ENCODE measurements around the gene GALNT5.
"Not testable (repeated sequence)": the region's sequence is repeated elsewhere in the genome, so short reads cannot be mapped to it uniquely, and the experiment has no call there.

The GALNT5 gene

DNA sequence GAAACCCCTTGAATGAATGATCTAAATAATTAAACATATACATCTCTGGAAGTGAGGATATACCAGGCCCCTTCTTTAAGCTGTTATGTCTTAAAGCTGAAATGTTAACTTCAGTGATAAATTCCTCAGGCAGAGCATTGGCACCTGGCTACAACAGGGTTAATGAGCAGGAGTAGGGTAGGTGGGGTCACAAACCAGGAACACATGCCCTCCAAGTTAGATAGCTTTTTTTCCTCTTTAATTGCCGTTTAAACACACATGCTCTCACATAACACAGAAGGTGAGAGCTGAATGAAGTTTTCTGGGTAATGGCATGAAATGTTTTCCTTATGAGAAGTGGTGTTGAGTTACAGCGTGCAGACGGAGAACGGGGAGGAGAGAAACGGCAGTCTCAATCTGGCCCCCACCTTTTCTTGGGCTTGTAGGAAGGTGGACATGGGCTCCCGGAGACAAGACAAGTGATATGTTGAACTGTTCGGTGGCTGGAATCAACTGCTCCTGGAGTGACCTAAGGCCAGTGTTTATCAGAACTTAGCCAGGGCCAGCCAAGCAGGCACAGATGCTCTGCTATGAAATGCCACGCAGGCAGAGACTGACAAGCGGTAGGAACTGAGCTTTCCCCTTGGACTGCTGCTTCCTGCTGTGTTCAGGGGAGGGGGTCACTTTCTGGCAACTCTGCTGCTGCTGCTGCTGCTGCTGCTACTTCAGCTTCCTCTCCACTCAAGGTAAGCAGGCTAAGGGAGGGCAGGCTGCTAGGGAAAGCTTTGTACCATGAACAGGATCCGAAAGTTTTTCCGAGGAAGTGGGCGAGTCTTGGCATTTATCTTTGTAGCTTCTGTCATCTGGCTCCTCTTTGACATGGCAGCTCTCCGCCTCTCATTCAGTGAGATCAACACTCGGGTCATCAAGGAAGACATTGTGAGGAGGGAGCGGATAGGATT, at the start of gene GALNT5:
TSS of gene GALNT5 (plus strand) at position 394 of the 941 bp plus-strand sequence. CDS start at position 772, 378 bp downstream.
- DNase-seq, result peak; percentile 65

DNA sequence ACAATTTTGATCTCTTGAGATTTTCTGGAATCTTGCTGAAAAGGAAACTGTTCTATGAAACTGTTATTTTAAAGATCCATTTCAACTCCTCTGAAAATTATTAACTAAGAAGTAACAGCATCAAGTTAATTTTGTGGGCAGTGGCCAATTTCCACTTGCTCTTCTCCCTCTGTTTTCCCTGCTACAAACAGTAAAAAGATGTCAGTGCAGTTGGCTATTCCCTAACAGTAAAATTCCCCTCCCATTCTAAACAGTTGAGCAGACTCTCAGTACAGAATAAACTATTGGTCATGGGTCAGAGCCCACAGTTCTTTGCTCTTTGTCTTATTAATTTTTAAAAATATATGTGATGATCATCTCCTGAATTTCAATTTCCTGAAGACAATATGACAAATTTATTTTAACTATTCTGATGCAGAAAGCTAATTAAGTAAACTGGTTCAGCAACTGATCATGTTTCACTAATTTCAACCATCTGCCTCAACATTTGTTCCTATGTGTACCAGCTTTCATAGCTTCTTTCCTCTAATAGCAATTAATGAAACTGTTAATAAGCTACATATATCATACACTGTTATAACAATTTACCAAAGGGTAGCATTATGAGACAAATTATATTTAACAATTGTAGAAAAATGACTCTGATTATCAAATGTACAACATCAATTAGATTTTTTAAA, 41.1 kb upstream of the GALNT5 start:
- no peak for DNase-seq

DNA sequence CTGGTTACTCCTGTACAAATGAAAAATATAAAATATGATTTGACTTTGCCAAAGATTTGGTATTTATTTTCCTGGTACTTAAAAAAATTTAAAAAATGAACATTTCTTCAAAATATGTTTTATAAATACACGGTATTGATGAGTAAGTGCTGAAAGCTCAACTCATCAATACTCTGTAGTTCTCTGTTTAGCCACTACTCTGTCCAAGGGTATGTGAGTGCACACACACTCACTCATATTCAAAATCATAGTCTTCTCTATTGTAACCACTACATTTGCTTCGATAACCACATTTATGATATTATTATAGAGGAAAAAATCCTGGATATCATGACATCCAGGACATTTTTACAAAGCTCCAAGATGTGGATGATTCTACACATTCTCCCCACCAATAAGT, 40.1 kb upstream of the GALNT5 start:
- no peak for DNase-seq

DNA sequence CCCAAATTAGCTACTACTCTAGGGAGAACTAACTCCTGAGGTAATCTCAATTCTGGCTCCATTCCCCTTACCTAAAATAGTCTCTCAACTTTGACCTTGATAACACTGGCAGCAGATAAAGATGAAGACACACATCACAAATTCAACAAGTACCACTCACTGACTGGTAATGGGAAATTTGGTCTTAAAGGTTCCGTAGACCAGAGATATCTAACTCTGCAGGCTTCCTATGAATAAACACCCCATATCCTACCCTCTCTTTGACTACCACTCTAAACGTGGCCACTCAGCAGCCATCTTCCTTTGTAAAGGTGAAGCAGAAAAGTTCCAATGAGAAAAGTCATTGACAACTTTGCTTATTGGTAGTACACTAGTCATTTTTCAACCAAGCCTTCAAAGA, 38.6 kb upstream of the GALNT5 start:
- DNase-seq, result no peak

GRCh38 chr2:157220502-157220901, 37.0 kb upstream of the GALNT5 start:
- no peak for DNase-seq

GRCh38 chr2:157221394-157221988, 36.0 kb upstream of the GALNT5 start:
- no peak for DNase-seq

GRCh38 chr2:157223624-157224205, 33.8 kb upstream of the GALNT5 start:
- DNase-seq, result no peak

DNA sequence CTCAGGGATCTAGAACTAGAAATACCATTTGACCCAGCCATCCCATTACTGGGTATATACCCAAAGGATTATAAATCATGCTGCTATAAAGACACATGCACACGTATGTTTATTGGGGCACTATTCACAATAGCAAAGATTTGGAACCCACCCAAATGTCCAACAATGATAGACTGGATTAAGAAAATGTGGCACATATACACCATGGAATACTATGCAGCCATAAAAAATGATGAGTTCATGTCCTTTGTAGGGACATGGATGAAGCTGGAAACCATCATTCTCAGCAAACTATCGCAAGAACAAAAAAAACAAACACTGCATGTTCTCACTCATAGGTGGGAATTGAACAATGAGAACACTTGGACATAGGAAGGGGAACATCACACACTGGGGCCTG, 33.1 kb upstream of the GALNT5 start:
- DNase-seq, result not testable (repeated sequence)

- no peak for DNase-seq
These were observed 29.9 kb upstream of the GALNT5 start for GRCh38 chr2:157227592-157227991.

DNA sequence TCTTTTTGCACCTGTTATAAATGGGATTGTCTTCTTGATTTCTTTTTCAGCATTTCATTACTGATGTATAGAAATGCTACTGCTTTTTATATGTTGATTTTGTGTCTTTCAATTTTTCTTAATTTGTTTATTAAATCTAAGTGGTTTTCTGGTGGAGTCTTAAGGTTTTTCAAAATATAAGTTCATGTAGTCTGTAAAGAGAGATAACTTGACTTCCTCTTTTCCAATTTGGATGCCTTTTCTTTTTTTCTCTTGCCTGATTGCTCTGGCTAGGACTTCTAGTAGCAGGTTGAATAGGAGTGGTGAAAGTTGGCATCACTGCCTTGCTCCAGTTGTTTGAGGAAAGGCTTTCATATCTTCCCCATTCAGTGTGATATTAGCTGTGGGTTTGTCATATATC, 28.6 kb upstream of the GALNT5 start:
- DNase-seq, result no peak

DNA sequence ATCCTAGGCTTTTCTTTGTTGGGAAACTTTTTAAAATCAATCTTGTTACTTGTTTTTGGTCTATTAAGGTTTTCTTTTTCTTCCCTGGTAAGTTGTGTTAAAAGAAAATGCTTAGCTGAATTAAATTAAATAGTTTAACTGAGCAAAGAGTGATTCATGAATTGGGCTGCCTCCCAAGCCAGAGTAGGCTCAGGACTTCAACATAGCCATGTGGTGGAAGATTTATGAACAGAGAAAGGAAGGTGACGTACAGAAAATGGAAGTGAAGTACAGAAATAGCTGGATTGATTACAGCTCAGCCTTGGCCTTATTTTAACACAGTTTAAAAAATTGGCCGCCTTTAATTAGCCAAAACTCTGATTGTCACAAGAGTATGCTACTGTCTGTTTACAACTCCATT, 27.9 kb upstream of the GALNT5 start:
- DNase-seq, result peak; percentile 96

GRCh38 chr2:157231476-157231875, 26.0 kb upstream of the GALNT5 start:
- DNase-seq, result peak; percentile 26

- DNase-seq, result peak; percentile 96
These were observed 24.0 kb upstream of the GALNT5 start for GRCh38 chr2:157233506-157233905.

- DNase-seq, result no peak
These were observed 21.1 kb upstream of the GALNT5 start for GRCh38 chr2:157236404-157236803.

GRCh38 chr2:157238296-157238695, 19.2 kb upstream of the GALNT5 start:
- DNase-seq, result no peak

DNA sequence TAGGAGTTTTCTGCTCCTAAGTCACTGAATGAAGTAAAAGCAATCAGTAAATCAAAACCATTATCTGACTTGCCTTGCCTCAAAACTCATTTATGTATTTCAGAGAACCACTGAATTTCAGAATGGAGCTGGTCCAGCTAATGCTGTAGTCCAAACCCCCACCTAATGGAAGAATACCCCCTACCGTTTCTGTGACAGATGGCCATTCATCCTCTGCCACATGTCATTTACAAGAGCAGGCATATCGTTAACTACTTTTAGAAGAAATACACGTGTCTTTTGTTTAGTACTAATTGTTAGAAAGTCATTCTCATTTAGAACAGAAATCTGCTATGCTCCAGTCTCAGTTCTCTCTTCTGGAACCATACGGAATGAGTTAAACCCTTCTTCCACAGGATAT, 12.8 kb upstream of the GALNT5 start:
- DNase-seq, result no peak

- no peak for DNase-seq
These were observed 12.2 kb upstream of the GALNT5 start for GRCh38 chr2:157245144-157245840.

- DNase-seq, result peak; percentile 95
These were observed 11.4 kb upstream of the GALNT5 start for GRCh38 chr2:157245846-157246764.

GRCh38 chr2:157246765-157247407, 10.6 kb upstream of the GALNT5 start:
- no peak for DNase-seq

GRCh38 chr2:157250836-157251235, 6.7 kb upstream of the GALNT5 start:
- no peak for DNase-seq

- no peak for DNase-seq
These were observed 5.6 kb upstream of the GALNT5 start for GRCh38 chr2:157251932-157252331.
